Left renal cortex interstitium (tissue), 4 donors: ENCODE data around the gene FAM222B. TPM values are rescaled to one million over a fixed set of nuclear protein-coding genes. Genes with fewer than 3 reads are reported as not detected.
"Not testable (repeated sequence)": the region's sequence is repeated elsewhere in the genome, so short reads cannot be mapped to it uniquely, and the experiment has no call there.

Experiments used
- DNase-seq, 4 donors: peaks; one replicate each; pipeline ENCODE4 v3.0.0-alpha.2; 2013; ENCODE audit warnings: low read depth in 4 of 4, low spot score in 2 of 4, missing footprints in 1 of 4
- polyA plus RNA-seq, 4 donors: library from polyadenylated mRNA; unstranded; fragments of 120-200 nt; gene quantifications; one replicate each; pipeline ENCODE4 v1.2.1, GENCODE V29; 2013; ENCODE audit not compliant: insufficient read length in 4 of 4

Gene FAM222B
- polyA plus RNA-seq, 4 donors: 20.1 to 26.2 (median 20.8) TPM

GRCh38 chr17:28747801-28748750 lies 94.5 kb downstream of the FAM222B start:
- no peak for DNase-seq

GRCh38 chr17:28747051-28747691 lies 95.4 kb downstream of the FAM222B start:
- DNase-seq: no peak

GRCh38 chr17:28746611-28747050 lies 96.0 kb downstream of the FAM222B start:
- no peak for DNase-seq

GRCh38 chr17:28745786-28746411 lies 96.7 kb downstream of the FAM222B start:
- peak in 3 of 4 donors; percentile 57 to 69 (median 66) for DNase-seq

- peak in 3 of 4 donors; percentile 66 to 69 (median 68) for DNase-seq
Observed at GRCh38 chr17:28744972-28745785, 97.4 kb downstream of the FAM222B start.

GRCh38 chr17:28744104-28744971 lies 98.3 kb downstream of the FAM222B start:
- no peak for DNase-seq

- peak in 1 of 4 donors; percentile 77 for DNase-seq
Observed at GRCh38 chr17:28743243-28744103, 99.1 kb downstream of the FAM222B start, which contains the start of gene TRAF4. Gene TRAF4 (plus strand): TSS chr17:28744011. CDS start chr17:28744113, 102 bp downstream.

- DNase-seq: no peak
Observed at GRCh38 chr17:28741358-28742349, 100.9 kb downstream of the FAM222B start.

GRCh38 chr17:28740406-28741357 lies 101.9 kb downstream of the FAM222B start:
- DNase-seq: no peak

- no peak for DNase-seq
Observed at GRCh38 chr17:28738680-28739384, 103.8 kb downstream of the FAM222B start.

GRCh38 chr17:28737770-28738679 lies 104.6 kb downstream of the FAM222B start:
- DNase-seq: no peak

GRCh38 chr17:28737316-28737715 lies 105.3 kb downstream of the FAM222B start:
- no peak for DNase-seq

- DNase-seq: not testable (repeated sequence)
Observed at GRCh38 chr17:28735913-28736769, 106.4 kb downstream of the FAM222B start.
